GM18951 (cell line): Measurements from ENCODE around the gene LKAAEAR1.

Experiments used
- POLR2A ChIP-seq: IDR thresholded peaks from 4 replicates; pipeline ENCODE4 v1.6.1; 2011; ENCODE audit warnings: mild to moderate bottlenecking; ENCODE audit not compliant: insufficient read length, insufficient read depth; ENCODE audit errors: extremely low read depth
- in situ Hi-C: fragments of 300-500 bp; cut with MboI; formaldehyde crosslinking; loops from one replicate; pipeline ENCODE4 v1.12.0; 2022; ENCODE audit warnings: low sequenced_read_pairs, mixed read lengths, inconsistent platforms; ENCODE audit not compliant: unreplicated experiment

LKAAEAR1 gene

GRCh38 chr20:64037498-64038213, 46.5 kb downstream of the LKAAEAR1 start:
- peak; percentile 8 for TF ChIP-seq POLR2A
- in situ Hi-C loops: no loop called here

GRCh38 chr20:64037199-64037497, 47.0 kb downstream of the LKAAEAR1 start:
- in situ Hi-C loops: no loop called here
- TF ChIP-seq POLR2A: no peak

GRCh38 chr20:64036346-64037198, 47.6 kb downstream of the LKAAEAR1 start:
- TF ChIP-seq POLR2A: peak; percentile 10
- in situ Hi-C loops: no loop called here

GRCh38 chr20:64035933-64036345, 48.3 kb downstream of the LKAAEAR1 start, which contains the start of gene C20orf204:
C20orf204 (plus strand) TSS chr20:64036182; CDS start chr20:64036324, 142 bp downstream.
- TF ChIP-seq POLR2A: no peak
- in situ Hi-C loops: no loop called here

- in situ Hi-C loops: no loop called here
- no peak for TF ChIP-seq POLR2A
Observed at GRCh38 chr20:64035066-64035932, 48.9 kb downstream of the LKAAEAR1 start.

- in situ Hi-C loops: no loop called here
- no peak for TF ChIP-seq POLR2A
Observed at GRCh38 chr20:64033981-64034493, 50.2 kb downstream of the LKAAEAR1 start.
